ENCODE results near the gene TRIM41. TPM values are rescaled to one million over a fixed set of nuclear protein-coding genes. Genes with fewer than 3 reads are reported as not detected.

TRIM41 gene
- total and polyA plus RNA-seq, 2 of the 13 experiments (the other 11 are each of a cell fraction or from before 2014, with no cell fraction given), result 10.2 to 16.7 TPM

- no peak for TF ChIP-seq HNRNPL (IDR thresholded peaks at IDR 0.05; ENCODE audit: low read depth, low read length)
- peak; percentile 89 for TF ChIP-seq ZNF263 (CRISPR knock-in tag; IDR thresholded peaks at IDR 0.05)
- TF ChIP-seq DRAP1 (CRISPR knock-in tag; IDR thresholded peaks at IDR 0.05), result peak; percentile 56; the same call in 1 of the 2 replicates
- TF ChIP-seq SRSF4 (IDR thresholded peaks at IDR 0.05; ENCODE audit: low read depth, low read length, poor library complexity, severe bottlenecking), result no peak
- TF ChIP-seq RERE (CRISPR knock-in tag; IDR thresholded peaks at IDR 0.05; ENCODE audit: low read depth), result no peak
- no peak; the same call in 1 of the 2 replicates for TF ChIP-seq SIX1 (CRISPR knock-in tag; IDR thresholded peaks at IDR 0.05; ENCODE audit: borderline replicate concordance)
- TF ChIP-seq CREB1 (IDR thresholded peaks at IDR 0.05), result no peak
- TF ChIP-seq CREB1 (CRISPR knock-in tag; IDR thresholded peaks at IDR 0.05), result no peak
- TF ChIP-seq ZNF547 (CRISPR knock-in tag; IDR thresholded peaks at IDR 0.05), result no peak
- TF ChIP-seq RNF219 (CRISPR knock-in tag; IDR thresholded peaks at IDR 0.05), result no peak
- TF ChIP-seq NFRKB (IDR thresholded peaks at IDR 0.05), result no peak
- peak; percentile 67; the same call in 1 of the 2 replicates for TF ChIP-seq ZNF784 (CRISPR knock-in tag; IDR thresholded peaks at IDR 0.05; ENCODE audit: borderline replicate concordance)
- peak; percentile 83 for TF ChIP-seq SPEN (CRISPR knock-in tag; IDR thresholded peaks at IDR 0.05; ENCODE audit: low read depth)
- TF ChIP-seq ZBTB3 (CRISPR knock-in tag; IDR thresholded peaks at IDR 0.05; ENCODE audit: borderline replicate concordance, low read depth), result 0 out of 2 replicates have a peak, but pooled peaks have one; percentile 26
- TF ChIP-seq EP300 (IDR thresholded peaks at IDR 0.05; ENCODE audit: low read depth in 2 of 2, low read length in 2 of 2), result 0 out of 4 replicates have a peak, but pooled peaks of 1 of the 2 experiments have one; percentile 10
- TF ChIP-seq EP300 (CRISPR knock-in tag; IDR thresholded peaks at IDR 0.05; ENCODE audit: borderline replicate concordance), result no peak
- peak; percentile 29; the same call in 1 of the 2 replicates for TF ChIP-seq ZNF850 (CRISPR knock-in tag; conservative IDR thresholded peaks at IDR 0.05)
Measured at GRCh38 chr5:181191526-181192336, 31.4 kb upstream of the TRIM41 start (continued).
